ENCODE results near the gene CHD1. TPM values are rescaled to one million over a fixed set of nuclear protein-coding genes. Genes with fewer than 3 reads are reported as not detected.

Gene CHD1
- total and polyA plus RNA-seq, 2 of the 4 experiments (the other 2 are of a cell fraction), result 12.3 to 33.7 TPM

- ChIA-PET POLR2A (ENCODE audit: unreplicated experiment) (no interaction called here), CTCF (interaction anchor here (0.6 to 0.9 kb wide), 2 partner anchors 152 to 1649 kb away, joined by 3 read pairs; no protein-coding TSS in a partner anchor)
- dilution Hi-C loops (cut with HindIII; ENCODE audit: low sequenced_read_pairs, unreplicated experiment), result no loop called here
These were observed 48.2 kb downstream of the CHD1 start for GRCh38 chr5:98880598-98880997.

More at GRCh38 chr5:98880598-98880997, 48.2 kb downstream of the CHD1 start:
- Histone ChIP-seq H3K9ac (ENCODE audit: low read depth, low read length) (no peak overlapping the region), H2BK20ac (ENCODE audit: low read depth, low read length) (no peak overlapping the region), H4K20me1 (ENCODE audit: insufficient read depth, low read length) (no peaks in the 10 kb centered on the region), H3K4me2 (ENCODE audit: low read depth, low read length) (no peak overlapping the region), H4K91ac (ENCODE audit: insufficient read depth, low read depth, low read length) (no peak overlapping the region), H3K14ac (replicated peaks; ENCODE audit: low read depth, low read length) (no peak overlapping the region), H2BK120ac (ENCODE audit: low read depth, low read length) (no peak overlapping the region), H3K4ac (ENCODE audit: low read depth, low read length) (no peak overlapping the region), H4K8ac (ENCODE audit: low read depth in 2 of 2, low read length in 2 of 2) (no peak overlapping the region), H3K4me3 (ENCODE audit: insufficient read depth, low read depth, low read length) (no peak overlapping the region), H3K4me1 (ENCODE audit: control insufficient read depth, insufficient read depth, low read length) (no peaks in the 10 kb centered on the region), H4K5ac (ENCODE audit: low read depth, low read length) (no peak overlapping the region), H3K56ac (ENCODE audit: extremely low read depth, insufficient read depth, low read length) (no peak overlapping the region), H3K9me3 (ENCODE audit: control insufficient read depth, insufficient read depth, low read length) (no peaks in the 10 kb centered on the region), H3K36me3 (ENCODE audit: control insufficient read depth, insufficient read depth, low read length) (peaks cover 26% of the 10 kb centered on the region), H3K23ac (ENCODE audit: low read depth, low read length) (no peak overlapping the region), H3K27ac (ENCODE audit: insufficient read depth, low read length) (no peak overlapping the region), H2AK9ac (replicated peaks; ENCODE audit: low read depth, low read length, poor library complexity) (no peak overlapping the region), H3K27me3 (ENCODE audit: control insufficient read depth, insufficient read depth, low read length) (no peaks in the 10 kb centered on the region), H2BK15ac (ENCODE audit: low read depth, low read length) (no peak overlapping the region), H2AFZ (replicated peaks; ENCODE audit: low read length, poor library complexity) (no peak overlapping the region), H2BK5ac (ENCODE audit: low read depth, low read length, poor library complexity, severe bottlenecking) (no peak overlapping the region), H3K9me1 (ENCODE audit: insufficient read depth, low read length) (no peaks in the 10 kb centered on the region), H3K79me1 (ENCODE audit: low read depth in 1 of 2, low read length in 2 of 2) (peaks cover 4 to 7% of the 10 kb centered on the region in 2 experiments; a peak in 3 of 4 replicates), H3K18ac (ENCODE audit: low read depth, low read length) (no peak overlapping the region), H2AK5ac (ENCODE audit: low read depth, low read length) (no peak overlapping the region)
- ATAC-seq (ENCODE audit: low read depth) (no peak), DNase-seq (no peak)
- intact Hi-C loops (cut with micrococcal nuclease) (no loop called here), in situ Hi-C loops (cut with MboI; ENCODE audit: low sequenced_read_pairs) (no loop called here)
- no peak for TF ChIP-seq MXI1 (IDR thresholded peaks at IDR 0.05; ENCODE audit: borderline replicate concordance, low read depth, low read length)
- TF ChIP-seq RAD21 (IDR thresholded peaks at IDR 0.05; ENCODE audit: low read length), result no peak
- no peak for TF ChIP-seq CTCF (conservative IDR thresholded peaks at IDR 0.05; ENCODE audit: low read depth, low read length)
- TF ChIP-seq USF2 (IDR thresholded peaks at IDR 0.05; ENCODE audit: low read depth, low read length), result no peak
- TF ChIP-seq MAZ (IDR thresholded peaks at IDR 0.05; ENCODE audit: borderline replicate concordance, low read depth, low read length), result no peak
- no peak for TF ChIP-seq SMC3 (IDR thresholded peaks at IDR 0.05; ENCODE audit: low read depth, low read length)
- no peak for TF ChIP-seq NFE2L2 (IDR thresholded peaks at IDR 0.05; ENCODE audit: low read depth, low read length)
- no peak for TF ChIP-seq RFX5 (IDR thresholded peaks at IDR 0.05; ENCODE audit: low read depth, low read length)
- no peak for TF ChIP-seq MAFK (IDR thresholded peaks at IDR 0.05; ENCODE audit: low read depth, low read length)
- no peak for TF ChIP-seq FOS (IDR thresholded peaks at IDR 0.05; ENCODE audit: low read depth, low read length)
- BruUV-seq (replicated peaks), result no TSS peak

All from IMR-90 (cell line).